H1 (cell line): ENCODE results near the gene CD200R1L. TPM values are rescaled to one million over a fixed set of nuclear protein-coding genes. Genes with fewer than 3 reads are reported as not detected.

Source experiments
- POLR2A ChIP-seq, 2 experiments: IDR thresholded peaks; 1 replicate in 1 of 2; 2 replicates in 1 of 2; pipeline ENCODE4 v1.6.1; 2011; ENCODE audit warnings: low read depth in 2 of 2, low read length in 2 of 2, mild to moderate bottlenecking in 2 of 2; ENCODE audit errors: control extremely low read depth in 1 of 2
- polyA plus RNA-seq, 7 experiments: library from polyadenylated mRNA; depleted of rRNA in 3 of 7; stranded (reverse) in 5 of 7; unstranded in 2 of 7; fragments of >200 nt in 5 of 7; fragments of 200-250 nt in 2 of 7; gene quantifications; 1 replicate in 5 of 7; 2 replicates in 1 of 7; 4 replicates in 1 of 7; pipeline versions ENCODE4 v1.2.1 to v1.2.3, GENCODE V29; 2011 to 2013; ENCODE audit warnings: missing spikeins in 2 of 7, mixed read lengths in 2 of 7
- total RNA-seq: library from RNA; stranded (reverse); fragmentation: NEBNext Ultra II Directional; extraction: Animal tissue kit (Norgen Biotek cat#: 25700); gene quantifications from 2 replicates; pipeline ENCODE4 v1.2.1, GENCODE V29; 2021

The CD200R1L gene
- total and polyA plus RNA-seq, 2 of the 8 experiments (the other 6 are each of a cell fraction or from before 2014, with no cell fraction given) = not detected

GRCh38 chr3:112791736-112792135 is 54.9 kb downstream of the CD200R1L start (continued):
- no peak for TF ChIP-seq POLR2A (IDR thresholded peaks at IDR 0.05; ENCODE audit: control extremely low read depth in 1 of 2, low read depth in 2 of 2, low read length in 2 of 2)
